K562 (cell line): ENCODE data around the gene CFAP97D1. TPM values are rescaled to one million over a fixed set of nuclear protein-coding genes. Genes with fewer than 3 reads are reported as not detected.

ENCODE experiments used
- ATAC-seq: fragments of 200-7000 bp; cut with Tn5 transposase; 3 replicates; pipeline ENCODE4 v1.9.1; 2020; ENCODE audit warnings: moderate library complexity
- BruUV-seq: library from RNA; stranded (reverse); fragments of 400-500 nt; replicated peaks from 2 replicates; lab custom pipeline; 2021; lab: Mats Ljungman, UMichigan
- CTCF ChIA-PET: fragments of 300-600 bp; formaldehyde crosslinking; extraction: SDS; loops from one replicate; lab custom pipeline; 2021; ENCODE audit warnings: low intra/inter-chr PET ratio; lab: Yijun Ruan, JAX
- POLR2A ChIA-PET: fragments of 300-600, 350-650 bp; sonication (Branson Sonifier 250); formaldehyde crosslinking; extraction: SDS; loops from one replicate; lab custom pipeline; 2021; ENCODE audit warnings: antibody characterized with exemption, inconsistent platforms; lab: Yijun Ruan, JAX
- DNase-seq, 4 experiments: peaks; one replicate each; pipeline versions ENCODE4 v3.0.0 to v3.0.0-alpha.2; 2011 to 2018; ENCODE audit warnings: low spot score in 3 of 4, mixed read lengths in 3 of 4; ENCODE audit errors: extremely low read depth in 1 of 4
- FAIRE-seq: peaks from 2 replicates; lab custom pipeline; 2011; peaks lifted over from hg19 to GRCh38; lab: Jason Lieb, UNC
- H2AFZ ChIP-seq: 2 replicates; pipeline ENCODE4 v1.6.0; 2011; ENCODE audit warnings: low read depth, low read length, control low read depth, inconsistent platforms
- H3K27ac ChIP-seq: fragments of 200-600 bp; 3 replicates; pipeline ENCODE4 v1.8.0; 2011; ENCODE audit warnings: low read depth, mild to moderate bottlenecking, control low read depth, inconsistent platforms, low read length, moderate library complexity, mixed read lengths; ENCODE audit errors: extremely low read depth
- H3K27me3 ChIP-seq, 2 experiments: fragments of 300-600 bp in 1 of 2; 2 replicates in 1 of 2; 3 replicates in 1 of 2; pipeline versions ENCODE4 v1.6.0 to v1.8.0; 2011; ENCODE audit warnings: inconsistent platforms in 2 of 2, low read length in 2 of 2, mild to moderate bottlenecking in 1 of 2, mixed read lengths in 1 of 2, moderate library complexity in 1 of 2; ENCODE audit not compliant: control insufficient read depth in 2 of 2, insufficient read depth in 2 of 2
- H3K36me3 ChIP-seq: fragments of 300-600 bp; 3 replicates; pipeline ENCODE4 v1.8.0; 2011; ENCODE audit warnings: mild to moderate bottlenecking, low read length, inconsistent platforms; ENCODE audit not compliant: control insufficient read depth, insufficient read depth
- H3K4me1 ChIP-seq, 2 experiments: fragments of 200-600 bp in 1 of 2; replicated peaks in 1 of 2; 2 replicates in 1 of 2; 3 replicates in 1 of 2; pipeline versions ENCODE4 v1.5.1 to v1.8.0; 2011; ENCODE audit warnings: inconsistent platforms in 2 of 2, low read length in 2 of 2, mild to moderate bottlenecking in 1 of 2, mixed read lengths in 1 of 2, moderate library complexity in 1 of 2; ENCODE audit not compliant: control insufficient read depth in 2 of 2, insufficient read depth in 2 of 2
- H3K4me2 ChIP-seq: 2 replicates; pipeline ENCODE4 v1.6.1; 2011; ENCODE audit warnings: low read length, control low read depth, inconsistent platforms, mixed read lengths; ENCODE audit not compliant: insufficient read depth
- H3K4me3 ChIP-seq: fragments of 200-600 bp; sonication (generic), shearing (Covaris generic); 2 replicates; pipeline ENCODE4 v1.5.1; 2016; ENCODE audit warnings: control low read depth, inconsistent platforms
- H3K79me2 ChIP-seq: fragments of 200-600 bp; 3 replicates; pipeline ENCODE4 v1.8.0; 2011; ENCODE audit warnings: low read length, inconsistent platforms; ENCODE audit not compliant: control insufficient read depth, insufficient read depth
- H3K9ac ChIP-seq, 2 experiments: 2 replicates each; pipeline versions ENCODE4 v1.6.0 to v1.6.1; 2011; ENCODE audit warnings: low read depth in 2 of 2, low read length in 2 of 2, control low read depth in 1 of 2, inconsistent platforms in 1 of 2, mild to moderate bottlenecking in 1 of 2, mixed read lengths in 1 of 2; ENCODE audit not compliant: insufficient read depth in 1 of 2
- H3K9me1 ChIP-seq: one replicate; pipeline ENCODE4 v1.6.0; 2011; ENCODE audit warnings: inconsistent platforms, mild to moderate bottlenecking, low read length, moderate library complexity; ENCODE audit not compliant: control insufficient read depth, insufficient read depth
- H3K9me3 ChIP-seq: replicated peaks from 2 replicates; pipeline ENCODE4 v1.5.1; 2011; ENCODE audit warnings: low read depth, low read length, inconsistent platforms; ENCODE audit not compliant: control insufficient read depth, insufficient read depth
- H4K20me1 ChIP-seq: replicated peaks from 2 replicates; pipeline ENCODE4 v1.6.1; 2011; ENCODE audit warnings: low read length, inconsistent platforms, mixed read lengths; ENCODE audit not compliant: control insufficient read depth, insufficient read depth
- CEBPB ChIP-seq: fragments of 450-650 bp; IDR thresholded peaks from 2 replicates; pipeline ENCODE4 v1.6.1; 2016; ENCODE audit warnings: missing genetic modification characterization, missing compliant biosample characterization
- CHD4 ChIP-seq: fragments of 200-600 bp; sonication (generic); IDR thresholded peaks from 3 replicates; pipeline ENCODE4 v1.6.1; 2012; ENCODE audit warnings: low read depth, mild to moderate bottlenecking, mixed read lengths, low read length, inconsistent platforms; ENCODE audit not compliant: insufficient read depth, insufficient replicate concordance, poor library complexity, severe bottlenecking
- EZH2 ChIP-seq: IDR thresholded peaks from 2 replicates; pipeline ENCODE4 v1.6.1; 2012; ENCODE audit warnings: low read depth, mild to moderate bottlenecking, inconsistent platforms, low read length, borderline replicate concordance
- GABPA ChIP-seq: fragments of 200-800 bp; sonication (Bioruptor generic); conservative IDR thresholded peaks from 2 replicates; pipeline ENCODE4 v1.6.1; 2016; ENCODE audit warnings: low read depth, missing genetic modification characterization, missing compliant biosample characterization
- HDAC2 ChIP-seq: fragments of 450-650 bp; IDR thresholded peaks from 2 replicates; pipeline ENCODE4 v1.6.1; 2016; ENCODE audit warnings: mild to moderate bottlenecking
- SAFB ChIP-seq: fragments of 200-400 bp; formaldehyde crosslinking; IDR thresholded peaks from 2 replicates; pipeline ENCODE4 v1.6.1; 2017; ENCODE audit warnings: low read depth, low read length, borderline replicate concordance
- SIN3B ChIP-seq: fragments of 450-650 bp; IDR thresholded peaks from 2 replicates; pipeline ENCODE4 v1.6.1; 2017; ENCODE audit warnings: low read depth, mild to moderate bottlenecking, moderate library complexity
- SMAD1 ChIP-seq: fragments of 150-350 bp; IDR thresholded peaks from 2 replicates; pipeline ENCODE4 v1.6.1; 2014; ENCODE audit warnings: low read length, low read depth; ENCODE audit not compliant: partially characterized antibody
- STAG1 ChIP-seq: sonication (generic); formaldehyde crosslinking; IDR thresholded peaks from 2 replicates; pipeline ENCODE4 v1.5.0; 2020; ENCODE audit warnings: missing genetic modification reagents, borderline replicate concordance
- TBL1XR1 ChIP-seq, 2 experiments: IDR thresholded peaks; 2 replicates each; pipeline ENCODE4 v1.6.1; 2012; ENCODE audit warnings: improper control_type of control experiment in 2 of 2, low read length in 2 of 2, mild to moderate bottlenecking in 1 of 2
- TEAD1 ChIP-seq, 2 experiments: fragments of 450-650 bp in 1 of 2; sonication (generic) in 1 of 2; formaldehyde crosslinking; IDR thresholded peaks; 2 replicates each; pipeline versions ENCODE4 v1.4.0 to v1.8.0; 2020 to 2022; ENCODE audit warnings: mild to moderate bottlenecking in 2 of 2, missing genetic modification reagents in 1 of 2
- ZBTB8A ChIP-seq: fragments of 450-650 bp; IDR thresholded peaks from 2 replicates; pipeline ENCODE4 v1.6.1; 2018; ENCODE audit warnings: mild to moderate bottlenecking, moderate library complexity; ENCODE audit not compliant: partially characterized antibody
- ZNF277 ChIP-seq: fragments of 250-450 bp; sonication (Bioruptor Pico); IDR thresholded peaks from 2 replicates; pipeline ENCODE4 v1.8.0; 2022; ENCODE audit warnings: inconsistent platforms, mild to moderate bottlenecking, moderate library complexity, borderline replicate concordance
- ZNF57 ChIP-seq: fragments of 450-650 bp; formaldehyde crosslinking; IDR thresholded peaks from 2 replicates; pipeline ENCODE4 v1.4.0; 2020; ENCODE audit warnings: mild to moderate bottlenecking, moderate library complexity
- ZNF586 ChIP-seq: fragments of 450-650 bp; formaldehyde crosslinking; conservative IDR thresholded peaks from 2 replicates; pipeline ENCODE4 v1.4.0; 2020; ENCODE audit warnings: mild to moderate bottlenecking, moderate library complexity
- WGBS: fragments of 100-300 bp; shearing (Covaris generic); methylation state at CpG from one replicate; pipeline ENCODE4 v1.1.6; 2016; ENCODE audit warnings: low coverage, mixed read lengths; ENCODE audit not compliant: insufficient coverage; ENCODE audit errors: missing lambda C conversion rate; 5-methylcytosine and 5-hydroxymethylcytosine counted together
- in situ Hi-C: fragments of 300-500 bp; cut with MboI; formaldehyde crosslinking; loops from 4 replicates; pipeline ENCODE4 v1.15.0; 2018; ENCODE audit warnings: inconsistent platforms, mixed read lengths
- intact Hi-C: fragments of 100-400 bp; cut with micrococcal nuclease; formaldehyde crosslinking; loops from 2 replicates; pipeline ENCODE4 v1.14.2; 2022
- polyA plus RNA-seq, 8 experiments: library from polyadenylated mRNA; depleted of rRNA in 4 of 8; stranded (reverse) in 5 of 8; unstranded in 3 of 8; fragments of >200 nt; fragmentation: Nextera tagmentation in 2 of 8; fragmentation: Illumina TruSeq in 1 of 8; extraction: Ambion mirVana in 2 of 8; extraction: Trizol in 1 of 8; gene quantifications; 2 replicates each; pipeline versions ENCODE4 v1.2.1 to v1.2.3, GENCODE V29; 2011 to 2014; ENCODE audit warnings: inconsistent platforms in 1 of 8, missing spikeins in 1 of 8
- total RNA-seq, 7 experiments: library from RNA; depleted of rRNA in 6 of 7; stranded (reverse); fragments of >200 nt in 6 of 7; fragmentation: Illumina TruSeq in 2 of 7; extraction: Trizol in 2 of 7; gene quantifications; 2 replicates each; pipeline versions ENCODE4 v1.2.1 to v1.2.3, GENCODE V29; 2011 to 2021; ENCODE audit warnings: low replicate concordance in 1 of 7
- TF ChIP-seq, protein P1 (sequence below): IDR thresholded peaks from 3 replicates; pipeline ENCODE4 v1.6.1; 2011; ENCODE audit warnings: borderline replicate concordance, mild to moderate bottlenecking; ENCODE audit not compliant: insufficient read length, insufficient read depth
- TF ChIP-seq, protein P2 (sequence below): fragments of 450-650 bp; IDR thresholded peaks from 2 replicates; pipeline ENCODE4 v1.6.1; 2014; ENCODE audit warnings: low read depth, mild to moderate bottlenecking, moderate library complexity, borderline replicate concordance
- TF ChIP-seq, protein P3 (sequence below): fragments of 450-650 bp; IDR thresholded peaks from 2 replicates; pipeline ENCODE4 v1.6.1; 2016; ENCODE audit warnings: antibody characterized with exemption

Gene CFAP97D1
- total and polyA plus RNA-seq, 9 of the 15 experiments (the other 6 are each of a cell fraction or from before 2014, with no cell fraction given), result not detected

GRCh38 chr17:43825567-43825966 is 45.3 kb downstream of the CFAP97D1 start:
- H3K9me3 ChIP-seq, result no peaks in the 10 kb centered on the region
- H3K4me3 ChIP-seq, result no peak overlapping the region
- intact Hi-C loops, result no loop called here
- FAIRE-seq, result no peak
- H3K79me2 ChIP-seq, result no peaks in the 10 kb centered on the region
- no peaks in the 10 kb centered on the region; the same call in 1 of the 2 replicates for H4K20me1 ChIP-seq
- CTCF ChIA-PET, result no interaction called here
- no peak for TF ChIP-seq HDAC2
- TF ChIP-seq STAG1, result no peak
- no peak for TF ChIP-seq SIN3B
- TF ChIP-seq, protein P1, sequence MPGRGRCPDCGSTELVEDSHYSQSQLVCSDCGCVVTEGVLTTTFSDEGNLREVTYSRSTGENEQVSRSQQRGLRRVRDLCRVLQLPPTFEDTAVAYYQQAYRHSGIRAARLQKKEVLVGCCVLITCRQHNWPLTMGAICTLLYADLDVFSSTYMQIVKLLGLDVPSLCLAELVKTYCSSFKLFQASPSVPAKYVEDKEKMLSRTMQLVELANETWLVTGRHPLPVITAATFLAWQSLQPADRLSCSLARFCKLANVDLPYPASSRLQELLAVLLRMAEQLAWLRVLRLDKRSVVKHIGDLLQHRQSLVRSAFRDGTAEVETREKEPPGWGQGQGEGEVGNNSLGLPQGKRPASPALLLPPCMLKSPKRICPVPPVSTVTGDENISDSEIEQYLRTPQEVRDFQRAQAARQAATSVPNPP, result no peak
- TF ChIP-seq SMAD1, result no peak
- no peak for TF ChIP-seq ZNF277 (CRISPR knock-in tag)
- TF ChIP-seq GABPA (tag), result no peak
- no peak for TF ChIP-seq TEAD1 (CRISPR knock-in tag; IDR thresholded peaks at IDR 0.05)
- TF ChIP-seq, protein P2, sequence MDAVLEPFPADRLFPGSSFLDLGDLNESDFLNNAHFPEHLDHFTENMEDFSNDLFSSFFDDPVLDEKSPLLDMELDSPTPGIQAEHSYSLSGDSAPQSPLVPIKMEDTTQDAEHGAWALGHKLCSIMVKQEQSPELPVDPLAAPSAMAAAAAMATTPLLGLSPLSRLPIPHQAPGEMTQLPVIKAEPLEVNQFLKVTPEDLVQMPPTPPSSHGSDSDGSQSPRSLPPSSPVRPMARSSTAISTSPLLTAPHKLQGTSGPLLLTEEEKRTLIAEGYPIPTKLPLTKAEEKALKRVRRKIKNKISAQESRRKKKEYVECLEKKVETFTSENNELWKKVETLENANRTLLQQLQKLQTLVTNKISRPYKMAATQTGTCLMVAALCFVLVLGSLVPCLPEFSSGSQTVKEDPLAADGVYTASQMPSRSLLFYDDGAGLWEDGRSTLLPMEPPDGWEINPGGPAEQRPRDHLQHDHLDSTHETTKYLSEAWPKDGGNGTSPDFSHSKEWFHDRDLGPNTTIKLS, result no peak
- no peak for TF ChIP-seq CEBPB
- no peak for TF ChIP-seq SAFB
- TF ChIP-seq CHD4, result no peak
- TF ChIP-seq ZBTB8A, result no peak
- TF ChIP-seq ZNF586, result no peak
- no peak for TF ChIP-seq TBL1XR1 (IDR thresholded peaks at IDR 0.05; ENCODE audit: low read length in 2 of 2)
- TF ChIP-seq, protein P3, sequence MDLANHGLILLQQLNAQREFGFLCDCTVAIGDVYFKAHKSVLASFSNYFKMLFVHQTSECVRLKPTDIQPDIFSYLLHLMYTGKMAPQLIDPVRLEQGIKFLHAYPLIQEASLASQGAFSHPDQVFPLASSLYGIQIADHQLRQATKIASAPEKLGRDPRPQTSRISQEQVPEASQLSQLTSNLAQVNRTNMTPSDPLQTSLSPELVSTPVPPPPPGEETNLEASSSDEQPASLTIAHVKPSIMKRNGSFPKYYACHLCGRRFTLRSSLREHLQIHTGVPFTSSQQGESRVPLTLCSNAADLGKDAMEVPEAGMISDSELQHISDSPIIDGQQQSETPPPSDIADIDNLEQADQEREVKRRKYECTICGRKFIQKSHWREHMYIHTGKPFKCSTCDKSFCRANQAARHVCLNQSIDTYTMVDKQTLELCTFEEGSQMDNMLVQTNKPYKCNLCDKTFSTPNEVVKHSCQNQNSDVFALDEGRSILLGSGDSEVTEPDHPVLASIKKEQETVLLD, result no peak
- TF ChIP-seq EZH2, result no peak
- TF ChIP-seq ZNF57 (CRISPR knock-in tag), result no peak
- TF ChIP-seq, all 486 proteins: peak for 0
- no peaks in the 10 kb centered on the region for H3K27me3 ChIP-seq
- WGBS, result 57% methylated on average over 12 of the region's 12 CpGs
- ATAC-seq, result no peak
- DNase-seq, result no peak
- H3K9ac ChIP-seq, result peak overlapping the region in 1 of 2 experiments; percentile 6; a peak in 1 of 4 replicates
- H3K4me1 ChIP-seq, result no peaks in the 10 kb centered on the region
- H3K9me1 ChIP-seq, result no peaks in the 10 kb centered on the region
- H3K36me3 ChIP-seq, result peaks cover 4% of the 10 kb centered on the region; the same call in 2 of the 3 replicates
- POLR2A ChIA-PET, result interaction anchor here (0.5 to 5.7 kb wide), 2 partner anchors 8 to 65 kb away, joined by 3 to 32 read pairs; no protein-coding TSS in a partner anchor
- in situ Hi-C loops, result no loop called here
- H2AFZ ChIP-seq, result no peak overlapping the region
- H3K4me2 ChIP-seq, result no peak overlapping the region
- BruUV-seq, result no TSS peak
- H3K27ac ChIP-seq, result no peak overlapping the region
